Fibroblast of the conjunctiva (primary cell): ENCODE measurements around the gene CDK5.
A peak's percentile ranks its signal among the peaks of the same experiment; 100 is the strongest.
"Not testable (repeated sequence)": the region's sequence is repeated elsewhere in the genome, so short reads cannot be mapped to it uniquely, and the experiment has no call there.

ENCODE experiments used
- DNase-seq: peaks from one replicate; pipeline ENCODE4 v3.0.0-alpha.2; 2010; ENCODE audit warnings: low read depth

The CDK5 gene

GRCh38 chr7:151033864-151034249 is 23.8 kb downstream of the CDK5 start:
- DNase-seq = no peak

- no peak for DNase-seq
Observed at GRCh38 chr7:151032936-151033863, 24.5 kb downstream of the CDK5 start.

GRCh38 chr7:151031011-151031410 is 26.7 kb downstream of the CDK5 start:
- no peak for DNase-seq

- no peak for DNase-seq
Observed at GRCh38 chr7:151028948-151029501, 28.7 kb downstream of the CDK5 start.

DNA sequence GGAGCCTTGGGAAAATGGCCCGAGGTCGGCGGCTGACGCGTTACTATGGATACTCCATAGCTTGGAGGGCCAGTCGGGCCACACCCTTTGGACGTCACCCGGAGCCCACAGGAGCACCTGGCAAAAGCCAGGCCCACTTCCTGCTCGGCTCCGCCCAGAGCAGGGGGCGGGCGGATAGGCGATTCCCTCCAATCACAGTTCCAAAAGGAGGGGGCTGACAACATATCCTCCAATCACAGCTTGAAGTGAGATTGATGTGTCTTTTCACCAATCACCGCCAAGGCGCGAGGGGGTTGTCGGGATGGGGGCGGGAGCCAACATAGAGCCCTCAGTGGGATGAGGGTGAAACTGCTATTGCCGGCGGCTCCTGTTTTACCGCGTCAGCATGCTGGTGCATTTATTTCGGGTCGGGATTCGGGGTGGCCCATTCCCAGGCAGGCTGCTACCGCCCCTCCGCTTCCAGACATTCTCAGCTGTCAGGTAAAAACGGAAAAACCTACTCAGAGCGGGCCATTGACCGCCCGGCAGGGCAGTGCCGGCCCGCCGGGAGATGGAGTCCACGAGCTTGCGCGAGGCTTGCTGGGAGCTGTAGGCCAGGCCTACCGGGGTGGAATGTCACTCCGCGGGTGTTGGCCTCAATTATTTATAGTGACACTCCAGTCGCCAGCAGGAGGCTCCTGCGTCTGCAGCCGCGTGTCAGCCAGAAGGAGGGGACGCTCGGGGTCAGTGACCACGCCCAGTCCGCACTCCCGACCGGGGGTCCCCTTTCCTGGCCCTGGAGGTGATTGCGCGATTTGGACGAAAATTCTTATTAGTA is 29.4 kb downstream of the CDK5 start, which contains the start of gene ABCB8:
ABCB8 (plus strand) TSS at position 320 of the 817 bp plus-strand sequence; CDS start at position 386, 66 bp downstream.
- DNase-seq = peak; percentile 99

GRCh38 chr7:151027728-151028130 is 30.0 kb downstream of the CDK5 start:
- not testable (repeated sequence) for DNase-seq

DNA sequence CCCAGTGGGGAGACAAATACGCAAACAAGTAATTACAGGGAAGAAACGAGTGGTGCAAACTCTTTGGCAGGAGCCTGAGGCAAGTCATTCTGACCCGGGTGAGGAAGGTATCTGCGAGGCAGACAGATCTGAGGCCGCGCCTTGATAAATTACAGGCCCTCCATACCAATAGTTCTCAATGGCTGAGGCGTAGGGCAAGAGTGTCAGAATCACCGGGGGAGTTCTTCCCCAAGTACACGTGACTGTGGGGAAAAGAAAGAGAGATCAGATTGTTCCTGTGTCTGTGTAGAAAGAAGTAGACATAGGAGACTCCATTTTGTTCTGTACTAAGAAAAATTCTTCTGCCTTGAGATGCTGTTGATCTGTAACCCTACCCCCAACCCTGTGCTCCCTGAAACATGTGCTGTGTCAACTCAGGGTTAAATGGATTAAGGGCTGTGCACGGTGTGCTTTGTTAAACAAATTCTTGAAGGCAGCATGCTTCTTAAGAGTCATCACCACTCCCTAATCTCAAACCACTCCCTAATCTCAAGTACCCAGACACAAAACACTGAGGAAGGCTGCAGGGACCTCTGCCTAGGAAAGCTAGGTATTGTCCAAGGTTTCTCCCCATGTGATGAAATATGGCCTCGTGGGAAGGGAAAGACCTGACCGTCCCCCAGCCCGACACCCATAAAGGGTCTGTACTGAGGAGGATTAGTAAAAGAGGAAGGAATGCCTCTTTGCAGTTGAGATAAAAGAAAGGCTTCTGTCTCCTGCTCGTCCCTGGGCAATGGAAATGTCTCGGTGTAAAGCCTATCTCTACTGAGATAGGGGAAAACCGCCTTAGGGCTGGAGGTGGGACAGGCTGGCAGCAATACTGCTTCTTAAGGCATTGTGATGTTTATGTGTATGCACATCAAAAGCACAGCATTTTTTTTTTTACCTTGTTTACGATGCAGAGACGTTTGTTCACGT is 30.6 kb downstream of the CDK5 start:
- not testable (repeated sequence) for DNase-seq

DNA sequence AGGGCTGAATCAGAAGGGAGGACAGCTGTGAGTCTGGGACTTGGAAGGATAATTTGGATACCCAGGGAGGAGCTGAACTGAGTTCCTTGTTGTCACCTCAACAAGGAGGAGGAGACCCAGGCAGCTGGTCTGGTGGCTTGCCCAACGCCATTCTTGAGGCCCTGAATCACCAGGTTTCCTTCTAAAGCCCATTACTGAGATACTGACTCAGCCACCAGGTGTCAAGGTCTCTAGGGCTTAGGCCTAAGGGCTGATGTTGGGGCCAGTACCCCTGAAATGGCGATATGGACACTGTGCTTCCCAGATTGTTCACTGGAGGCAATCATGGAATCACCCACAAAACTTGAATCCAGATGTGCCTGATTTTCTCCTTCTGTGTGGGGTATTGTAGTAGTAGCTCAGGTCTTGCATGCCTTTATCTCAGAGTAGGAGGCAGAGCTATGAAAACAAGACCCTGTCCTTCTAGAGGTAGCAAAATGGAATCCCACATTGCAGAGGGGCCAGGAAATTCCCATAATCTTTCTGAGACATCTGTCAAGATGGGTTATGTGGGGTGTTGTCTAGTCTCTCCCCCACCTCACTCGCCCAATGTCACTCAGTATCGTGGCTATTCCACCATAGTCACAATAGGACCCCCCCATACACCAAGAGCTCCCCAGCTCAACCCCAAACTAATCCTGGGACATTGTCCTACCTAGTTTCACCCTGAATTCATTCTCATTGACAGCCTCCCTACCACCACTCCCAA is 31.6 kb downstream of the CDK5 start:
- no peak for DNase-seq

- no peak for DNase-seq
Observed at GRCh38 chr7:151024435-151025056, 33.2 kb downstream of the CDK5 start, which contains the start of gene ATG9B. Gene ATG9B (minus strand): TSS chr7:151024494. CDS start chr7:151024423, 71 bp downstream.

- DNase-seq = no peak
Observed at GRCh38 chr7:151023232-151023631, 34.5 kb downstream of the CDK5 start.

DNA sequence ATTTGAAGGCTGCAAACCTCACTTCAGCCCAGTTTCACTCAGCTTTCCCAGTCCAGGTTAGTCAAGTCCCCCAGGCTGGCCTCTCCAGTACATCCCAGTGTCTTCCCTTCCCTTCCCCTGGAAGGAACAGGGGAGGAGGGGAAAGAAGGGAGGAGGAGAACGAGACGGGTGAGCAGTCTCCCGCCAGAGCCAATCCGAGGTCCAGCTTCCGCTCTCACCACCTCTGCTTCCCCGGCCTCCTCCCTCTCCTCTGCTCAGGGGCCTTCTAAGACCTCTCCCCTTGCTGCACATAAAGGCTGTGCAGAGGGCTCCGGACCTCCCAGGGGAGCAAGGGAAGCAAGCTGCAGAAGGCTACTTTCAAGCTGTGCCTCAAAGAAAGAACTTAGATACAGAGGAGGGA is 37.5 kb downstream of the CDK5 start:
- no peak for DNase-seq

- no peak for DNase-seq
Observed at GRCh38 chr7:151019130-151019447, 38.6 kb downstream of the CDK5 start.

GRCh38 chr7:151018421-151019129 is 39.1 kb downstream of the CDK5 start:
- no peak for DNase-seq

- no peak for DNase-seq
Observed at GRCh38 chr7:151017953-151018420, 39.7 kb downstream of the CDK5 start.

- DNase-seq = no peak
Observed at GRCh38 chr7:151017370-151017952, 40.2 kb downstream of the CDK5 start.

- DNase-seq = no peak
Observed at GRCh38 chr7:151016942-151017341, 40.8 kb downstream of the CDK5 start.

DNA sequence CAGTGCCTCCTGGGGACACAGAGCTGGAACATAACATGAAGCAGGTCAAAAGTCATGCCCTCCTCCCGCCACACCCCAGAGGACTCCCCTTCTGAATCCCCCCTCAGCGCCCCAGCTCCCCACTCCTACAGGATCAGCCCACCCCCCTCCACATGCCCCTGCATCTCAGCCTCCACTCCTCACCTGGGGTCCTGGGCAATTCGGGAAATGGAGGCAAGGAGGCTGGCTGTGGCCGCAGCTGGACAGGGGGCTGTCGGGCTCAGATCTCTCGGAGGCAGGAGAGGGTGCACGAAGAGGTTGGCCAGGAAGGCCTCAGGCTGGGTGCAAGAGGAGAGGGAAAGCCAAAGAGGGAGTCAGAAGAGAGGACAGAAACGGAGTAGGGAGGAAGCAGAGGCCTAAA is 41.2 kb downstream of the CDK5 start:
- DNase-seq = no peak

- no peak for DNase-seq
Observed at GRCh38 chr7:151015967-151016366, 41.7 kb downstream of the CDK5 start.

DNA sequence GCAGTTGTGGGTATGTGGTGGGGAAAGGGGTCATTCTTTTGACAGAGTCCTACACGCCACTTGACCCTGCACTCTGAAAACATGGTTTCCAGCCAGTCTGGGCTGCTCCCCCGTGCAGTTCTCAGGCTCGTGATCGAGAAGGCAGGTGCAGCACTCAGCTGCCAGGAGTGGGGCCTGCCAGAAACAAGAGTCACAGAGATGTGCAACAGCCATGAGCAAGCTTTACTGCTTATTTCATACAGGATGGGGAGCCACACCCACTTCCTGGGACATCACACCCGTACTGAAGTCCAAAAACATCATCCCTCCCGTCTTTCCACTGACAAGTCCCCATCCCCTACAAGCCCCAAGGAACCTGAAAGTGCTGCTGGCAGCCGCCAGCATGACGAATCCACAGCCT is 42.7 kb downstream of the CDK5 start:
- DNase-seq = no peak
